ENCODE measurements around the gene SVEP1.

GRCh38 chr9:110590816-110591215 lies 11.3 kb upstream of the SVEP1 start:
- no peak for TF ChIP-seq CTCF (IDR thresholded peaks at IDR 0.05; ENCODE audit: low read length)
- TF ChIP-seq EZH2 (IDR thresholded peaks at IDR 0.05; ENCODE audit: borderline replicate concordance, low read length): no peak

All from OCI-LY1 (cell line).